Thymus (tissue), 14 donors: ENCODE results near the gene C17orf67. TPM values are rescaled to one million over a fixed set of nuclear protein-coding genes. Genes with fewer than 3 reads are reported as not detected.

Experiments used
- DNase-seq, 9 donors: peaks; one replicate each; pipeline ENCODE4 v3.0.0-alpha.2; 2013; ENCODE audit warnings: low spot score in 9 of 9, low read depth in 6 of 9, missing footprints in 1 of 9
- H3K27ac ChIP-seq, 2 donors: one replicate each; pipeline ENCODE4 v1.5.1; 2013; ENCODE audit warnings: control low read depth in 1 of 2, low read depth in 1 of 2, low read length in 1 of 2, mild to moderate bottlenecking in 1 of 2, moderate library complexity in 1 of 2
- H3K27me3 ChIP-seq, 2 donors: one replicate each; pipeline ENCODE4 v1.5.1; 2013; ENCODE audit warnings: low read length in 1 of 2; ENCODE audit not compliant: control insufficient read depth in 2 of 2, insufficient read depth in 1 of 2
- H3K36me3 ChIP-seq, 2 donors: one replicate each; pipeline ENCODE4 v1.5.1; 2013; ENCODE audit warnings: low read length in 1 of 2, mild to moderate bottlenecking in 1 of 2, moderate library complexity in 1 of 2; ENCODE audit not compliant: control insufficient read depth in 2 of 2, insufficient read depth in 2 of 2
- H3K4me1 ChIP-seq, 2 donors: one replicate each; pipeline ENCODE4 v1.5.1; 2013; ENCODE audit warnings: low read length in 2 of 2; ENCODE audit not compliant: control insufficient read depth in 2 of 2, insufficient read depth in 2 of 2
- H3K4me3 ChIP-seq, 2 donors: one replicate each; pipeline ENCODE4 v1.5.1; 2013; ENCODE audit warnings: low read length in 2 of 2, control low read depth in 1 of 2, mild to moderate bottlenecking in 1 of 2
- H3K9me3 ChIP-seq, 2 donors: one replicate each; pipeline ENCODE4 v1.5.1; 2013; ENCODE audit warnings: low read length in 1 of 2, mild to moderate bottlenecking in 1 of 2; ENCODE audit not compliant: control insufficient read depth in 2 of 2, insufficient read depth in 1 of 2
- WGBS: extraction: QIAGEN DNeasy Blood & Tissue Kit; methylation state at CpG from one replicate; pipeline ENCODE4 v1.1.7; 2013; 5-methylcytosine and 5-hydroxymethylcytosine counted together
- long read RNA-seq, 10 donors: transcript quantifications; one replicate each; lab custom pipeline, GENCODE V29; 2026
- polyA plus RNA-seq: library from polyadenylated mRNA; stranded (reverse); fragments of 200-250 nt; gene quantifications from one replicate; pipeline ENCODE4 v1.2.3, GENCODE V29; 2013
- total RNA-seq: library from RNA; stranded (reverse); fragments of 120-200 nt; gene quantifications from one replicate; pipeline ENCODE4 v1.2.4, GENCODE V29; 2013
- donor health status: healthy.

Gene C17orf67
- total RNA-seq = 8.0 TPM
- 14.0 TPM for polyA plus RNA-seq
- long read RNA-seq, donor 1 = 0 reads
- long read RNA-seq, donor 2 = 0 reads
- long read RNA-seq, donor 3, partial matches to known transcripts = 0 of 9 reads
- long read RNA-seq, donor 3, other reads (novel, unspliced or antisense) = 7 of 9 reads
- long read RNA-seq, donor 4 = 0 reads
- long read RNA-seq, donor 5 = 0 reads
- long read RNA-seq, donor 6, partial matches to known transcripts = 0 of 7 reads
- long read RNA-seq, donor 6, other reads (novel, unspliced or antisense) = 6 of 7 reads
- long read RNA-seq, donor 7 = 0 reads
- long read RNA-seq, donor 8 = 0 reads
- long read RNA-seq, donor 9 = 0 reads
- long read RNA-seq, donor 10 = 0 reads

- DNase-seq = peak in 8 of 9 donors; percentile 84 to 97 (median 94)
- H3K9me3 ChIP-seq = no peaks in the 10 kb centered on the region
- peaks cover 5 to 7% of the 10 kb centered on the region in 2 donors for H3K36me3 ChIP-seq
- peaks cover 22 to 28% of the 10 kb centered on the region in 2 donors for H3K4me1 ChIP-seq
- H3K4me3 ChIP-seq = peak within 1 kb of the TSS; percentile 82 to 89
- under 1% methylated on average over 66 of the region's 66 CpGs for WGBS
- peak within 1 kb of the TSS; percentile 91 to 96 for H3K27ac ChIP-seq
- H3K27me3 ChIP-seq = no peaks in the 10 kb centered on the region
Observed at GRCh38 chr17:56833809-56834379, at the start of gene C17orf67, which contains the start of gene DGKE. Gene C17orf67, minus strand, starts transcription at chr17:56833920. Its CDS starts 18,110 bp downstream, at chr17:56815810. Gene DGKE, plus strand, starts transcription at chr17:56834151. Its CDS starts 645 bp downstream, at chr17:56834796.

GRCh38 chr17:56881685-56882295, 48.1 kb upstream of the C17orf67 start:
- 97% methylated on average over 3 of the region's 3 CpGs for WGBS
- H3K4me3 ChIP-seq = no peak overlapping the region
- H3K36me3 ChIP-seq = peaks cover 0 to 4% of the 10 kb centered on the region in 2 donors
- no peak for DNase-seq
- H3K9me3 ChIP-seq = no peaks in the 10 kb centered on the region
- no peaks in the 10 kb centered on the region for H3K4me1 ChIP-seq
- no peak overlapping the region for H3K27ac ChIP-seq
- H3K27me3 ChIP-seq = no peaks in the 10 kb centered on the region

GRCh38 chr17:56880571-56880970, 46.9 kb upstream of the C17orf67 start:
- H3K36me3 ChIP-seq = peaks cover 0 to 4% of the 10 kb centered on the region in 2 donors
- H3K4me3 ChIP-seq = no peak overlapping the region
- no peaks in the 10 kb centered on the region for H3K27me3 ChIP-seq
- H3K9me3 ChIP-seq = no peaks in the 10 kb centered on the region
- WGBS = 95% methylated on average over 8 of the region's 8 CpGs
- H3K27ac ChIP-seq = no peak overlapping the region
- H3K4me1 ChIP-seq = no peaks in the 10 kb centered on the region
- DNase-seq = no peak

GRCh38 chr17:56880133-56880532, 46.4 kb upstream of the C17orf67 start:
- Histone ChIP-seq H3K27me3 (no peaks in the 10 kb centered on the region), H3K4me3 (no peak overlapping the region), H3K4me1 (no peaks in the 10 kb centered on the region), H3K27ac (no peak overlapping the region), H3K36me3 (peaks cover 0 to 4% of the 10 kb centered on the region in 2 donors), H3K9me3 (no peaks in the 10 kb centered on the region)
- WGBS = 81% methylated on average over 3 of the region's 3 CpGs
- DNase-seq = no peak

- Histone ChIP-seq H3K27me3 (no peaks in the 10 kb centered on the region), H3K4me1 (no peaks in the 10 kb centered on the region), H3K4me3 (no peak overlapping the region), H3K9me3 (no peaks in the 10 kb centered on the region), H3K36me3 (no peaks in the 10 kb centered on the region), H3K27ac (no peak overlapping the region)
- DNase-seq = no peak
- 97% methylated on average over 7 of the region's 7 CpGs for WGBS
Observed at GRCh38 chr17:56879280-56879679, 45.6 kb upstream of the C17orf67 start.

GRCh38 chr17:56876766-56877179, 43.1 kb upstream of the C17orf67 start:
- WGBS = 91% methylated on average over 7 of the region's 7 CpGs
- no peaks in the 10 kb centered on the region for H3K36me3 ChIP-seq

GRCh38 chr17:56870081-56870651, 36.4 kb upstream of the C17orf67 start:
- no peaks in the 10 kb centered on the region for H3K4me1 ChIP-seq
- no peak overlapping the region for H3K4me3 ChIP-seq
- DNase-seq = no peak
- no peaks in the 10 kb centered on the region for H3K9me3 ChIP-seq
- no peaks in the 10 kb centered on the region for H3K27me3 ChIP-seq
- peaks cover 7 to 8% of the 10 kb centered on the region in 2 donors for H3K36me3 ChIP-seq
- H3K27ac ChIP-seq = no peak overlapping the region
- 95% methylated on average over 4 of the region's 4 CpGs for WGBS

More at GRCh38 chr17:56876766-56877179, 43.1 kb upstream of the C17orf67 start:
- Histone ChIP-seq H3K27me3 (no peaks in the 10 kb centered on the region), H3K4me3 (no peak overlapping the region), H3K9me3 (no peaks in the 10 kb centered on the region), H3K27ac (no peak overlapping the region), H3K4me1 (no peaks in the 10 kb centered on the region)
- no peak for DNase-seq

GRCh38 chr17:56868716-56869115, 35.0 kb upstream of the C17orf67 start:
- DNase-seq = no peak
- H3K4me3 ChIP-seq = no peak overlapping the region
- 96% methylated on average over 3 of the region's 3 CpGs for WGBS
- no peaks in the 10 kb centered on the region for H3K9me3 ChIP-seq
- H3K4me1 ChIP-seq = no peaks in the 10 kb centered on the region
- H3K27ac ChIP-seq = no peak overlapping the region
- peaks cover 10 to 14% of the 10 kb centered on the region in 2 donors for H3K36me3 ChIP-seq
- H3K27me3 ChIP-seq = no peaks in the 10 kb centered on the region

- H3K4me3 ChIP-seq = no peak overlapping the region
- no peaks in the 10 kb centered on the region for H3K4me1 ChIP-seq
- H3K27me3 ChIP-seq = no peaks in the 10 kb centered on the region
- H3K27ac ChIP-seq = no peak overlapping the region
- WGBS = 82% methylated on average over 2 of the region's 2 CpGs
- H3K36me3 ChIP-seq = peaks cover 10 to 20% of the 10 kb centered on the region in 2 donors
- DNase-seq = no peak
- H3K9me3 ChIP-seq = no peaks in the 10 kb centered on the region
Observed at GRCh38 chr17:56867948-56868376, 34.2 kb upstream of the C17orf67 start.
